ENCODE measurements around the gene TTLL7. TPM values are rescaled to one million over a fixed set of nuclear protein-coding genes. Genes with fewer than 3 reads are reported as not detected.

Gene TTLL7
- total RNA-seq, 1 experiment from 2014 or later = 6.6 TPM

GRCh38 chr1:83961571-83962295 is 37.2 kb downstream of the TTLL7 start:
- Histone ChIP-seq H2BK12ac (ENCODE audit: insufficient read length, low read depth, low read length) (no peak overlapping the region), H2AFZ (ENCODE audit: low read length) (no peak overlapping the region), H4K20me1 (ENCODE audit: control insufficient read depth, insufficient read depth, insufficient read length) (no peaks in the 10 kb centered on the region), H4K8ac (replicated peaks; ENCODE audit: insufficient read length, low read depth, low read length) (no peak overlapping the region), H3K4me2 (ENCODE audit: insufficient read depth, insufficient read length, low read length) (no peak overlapping the region), H2BK15ac (ENCODE audit: low read depth, low read length) (no peak overlapping the region), H4K91ac (ENCODE audit: insufficient read length, low read depth, low read length) (no peak overlapping the region), H3K14ac (ENCODE audit: insufficient read depth, low read length) (no peak overlapping the region), H3K4me1 (ENCODE audit: insufficient read depth, low read length) (no peaks in the 10 kb centered on the region; the same call in 1 of the 2 replicates), H2BK120ac (ENCODE audit: low read depth, low read length, poor library complexity, severe bottlenecking) (no peak overlapping the region), H2BK5ac (ENCODE audit: insufficient read length, low read length) (no peak overlapping the region), H2BK20ac (ENCODE audit: low read depth, low read length, poor library complexity, severe bottlenecking) (no peak overlapping the region), H3K79me1 (ENCODE audit: insufficient read depth, low read depth, low read length, poor library complexity, severe bottlenecking) (no peaks in the 10 kb centered on the region), H2AK5ac (ENCODE audit: insufficient read length, low read length) (no peak overlapping the region), H3K27me3 (ENCODE audit: insufficient read depth, low read length) (no peaks in the 10 kb centered on the region), H3K9me3 (ENCODE audit: control insufficient read depth, low read depth, low read length) (no peaks in the 10 kb centered on the region), H3K79me2 (ENCODE audit: insufficient read depth, low read length) (no peaks in the 10 kb centered on the region), H3K27ac (ENCODE audit: insufficient read length, low read depth, low read length) (no peak overlapping the region), H3K9ac (ENCODE audit: extremely low read depth, insufficient read length, low read length) (no peak overlapping the region), H3K4ac (ENCODE audit: low read depth, low read length) (no peak overlapping the region), H3T11ph (ENCODE audit: low read length) (no peak overlapping the region), H3K56ac (ENCODE audit: insufficient read length, low read depth, low read length) (no peak overlapping the region), H3K18ac (ENCODE audit: insufficient read length, low read depth, low read length) (no peak overlapping the region), H3K23ac (ENCODE audit: insufficient read length, low read depth, low read length) (no peak overlapping the region), H3K23me2 (ENCODE audit: insufficient read length, low read depth, low read length, poor library complexity, severe bottlenecking) (no peaks in the 10 kb centered on the region), H4K5ac (ENCODE audit: insufficient read length, low read depth, low read length) (no peak overlapping the region)
- Mint-ChIP-seq H3K27ac (no peak overlapping the region), H3K4me1 (peaks cover 0 to 2% of the 10 kb centered on the region in 2 experiments; a peak in 1 of 4 replicates), H3K4me3 (no peak overlapping the region), H3K9me3 (no peaks in the 10 kb centered on the region), H3K27me3 (ENCODE audit: low read depth) (no peaks in the 10 kb centered on the region), H3K36me3 (ENCODE audit: insufficient read depth in 1 of 3, low read depth in 3 of 3) (no peaks in the 10 kb centered on the region)
- no CpG with 5 or more reads among the region's 2 CpGs for WGBS (ENCODE audit: extremely low coverage, insufficient read length, low lambda C conversion rate)
- no peak for DNase-seq
- no peak for TF ChIP-seq CTCF (conservative IDR thresholded peaks at IDR 0.05)
